ENCODE measurements around the gene KRTAP12-2.
"Not testable (repeated sequence)": the region's sequence is repeated elsewhere in the genome, so short reads cannot be mapped to it uniquely, and the experiment has no call there.

The KRTAP12-2 gene

GRCh38 chr21:44702111-44702972 lies 35.6 kb upstream of the KRTAP12-2 start:
- peak; percentile 74 for DNase-seq

- no peak for DNase-seq
These were observed 34.8 kb upstream of the KRTAP12-2 start for GRCh38 chr21:44701541-44701940.

GRCh38 chr21:44701023-44701400 lies 34.3 kb upstream of the KRTAP12-2 start:
- no peak for DNase-seq

GRCh38 chr21:44700101-44701022 lies 33.6 kb upstream of the KRTAP12-2 start:
- DNase-seq, result no peak

- no peak for DNase-seq
These were observed 32.8 kb upstream of the KRTAP12-2 start for GRCh38 chr21:44699502-44700001.

GRCh38 chr21:44697811-44698734 lies 31.3 kb upstream of the KRTAP12-2 start:
- DNase-seq, result no peak

- DNase-seq, result peak; percentile 44
These were observed 30.6 kb upstream of the KRTAP12-2 start, which contains the start of gene KRTAP10-12 for GRCh38 chr21:44697172-44697810. Gene KRTAP10-12 (plus strand): TSS chr21:44697172. CDS start chr21:44697202, 30 bp downstream.

- no peak for DNase-seq
These were observed 29.8 kb upstream of the KRTAP12-2 start for GRCh38 chr21:44696572-44696971.

GRCh38 chr21:44695641-44696040 lies 28.9 kb upstream of the KRTAP12-2 start:
- no peak for DNase-seq

GRCh38 chr21:44695184-44695583 lies 28.5 kb upstream of the KRTAP12-2 start:
- no peak for DNase-seq

GRCh38 chr21:44694776-44695175 lies 28.0 kb upstream of the KRTAP12-2 start:
- DNase-seq, result no peak

- DNase-seq, result no peak
These were observed 26.2 kb upstream of the KRTAP12-2 start for GRCh38 chr21:44692798-44693512.

GRCh38 chr21:44691686-44692085 lies 25.0 kb upstream of the KRTAP12-2 start:
- no peak for DNase-seq

GRCh38 chr21:44689740-44690139 lies 23.0 kb upstream of the KRTAP12-2 start:
- DNase-seq, result not testable (repeated sequence)

- DNase-seq, result no peak
These were observed 20.9 kb upstream of the KRTAP12-2 start for GRCh38 chr21:44687671-44688070.

GRCh38 chr21:44686843-44687561 lies 20.3 kb upstream of the KRTAP12-2 start:
- no peak for DNase-seq

GRCh38 chr21:44686000-44686781 lies 19.5 kb upstream of the KRTAP12-2 start:
- DNase-seq, result no peak

GRCh38 chr21:44685050-44685449 lies 18.3 kb upstream of the KRTAP12-2 start:
- not testable (repeated sequence) for DNase-seq

GRCh38 chr21:44684483-44684882 lies 17.8 kb upstream of the KRTAP12-2 start:
- DNase-seq, result no peak

GRCh38 chr21:44684077-44684476 lies 17.4 kb upstream of the KRTAP12-2 start:
- no peak for DNase-seq
